Neuronal stem cell (in vitro differentiated cells): ENCODE measurements around the gene PRUNE2.

Source experiments
- DNase-seq: peaks from one replicate; pipeline ENCODE4 v3.0.0-alpha.2; 2013; ENCODE audit warnings: low spot score
- H2AFZ ChIP-seq: one replicate; pipeline ENCODE4 v1.6.1; 2013; ENCODE audit warnings: mild to moderate bottlenecking, low read length, inconsistent platforms
- H2AK5ac ChIP-seq: 2 replicates; pipeline ENCODE4 v1.6.1; 2013; ENCODE audit warnings: low read depth, mild to moderate bottlenecking, inconsistent platforms, low read length, moderate library complexity, mixed read lengths
- H2BK120ac ChIP-seq: 2 replicates; pipeline ENCODE4 v1.6.1; 2013; ENCODE audit warnings: low read depth, mild to moderate bottlenecking, inconsistent platforms, low read length, moderate library complexity, mixed read lengths
- H2BK12ac ChIP-seq: one replicate; pipeline ENCODE4 v1.6.1; 2013; ENCODE audit warnings: low read length, inconsistent platforms
- H2BK15ac ChIP-seq: 2 replicates; pipeline ENCODE4 v1.6.1; 2013; ENCODE audit warnings: mild to moderate bottlenecking, low read length, inconsistent platforms, mixed read lengths
- H2BK5ac ChIP-seq: one replicate; pipeline ENCODE4 v1.6.1; 2013; ENCODE audit warnings: inconsistent platforms, mild to moderate bottlenecking, low read length, moderate library complexity
- H3K14ac ChIP-seq: one replicate; pipeline ENCODE4 v1.6.1; 2013; ENCODE audit warnings: low read length, inconsistent platforms
- H3K18ac ChIP-seq: 2 replicates; pipeline ENCODE4 v1.6.1; 2013; ENCODE audit warnings: low read length, inconsistent platforms
- H3K23ac ChIP-seq: 2 replicates; pipeline ENCODE4 v1.6.1; 2013; ENCODE audit warnings: low read depth, mild to moderate bottlenecking, mixed read lengths, low read length, inconsistent platforms; ENCODE audit not compliant: poor library complexity
- H3K27ac ChIP-seq: replicated peaks from 3 replicates; pipeline ENCODE4 v1.5.1; 2013; ENCODE audit warnings: low read length, inconsistent platforms
- H3K27me3 ChIP-seq, 3 experiments: 2 replicates each; pipeline ENCODE4 v1.6.1; 2013; ENCODE audit warnings: low read length in 3 of 3, mild to moderate bottlenecking in 2 of 3, inconsistent platforms in 1 of 3, low read depth in 1 of 3, mixed read lengths in 1 of 3, moderate library complexity in 1 of 3; ENCODE audit not compliant: control insufficient read depth in 3 of 3, insufficient read depth in 3 of 3
- H3K36me3 ChIP-seq, 2 donors: replicated peaks in 1 of 2; 2 replicates each; pipeline ENCODE4 v1.6.1; 2013; ENCODE audit warnings: low read length in 2 of 2; ENCODE audit not compliant: control insufficient read depth in 2 of 2, insufficient read depth in 2 of 2
- H3K4ac ChIP-seq: 2 replicates; pipeline ENCODE4 v1.6.1; 2013; ENCODE audit warnings: inconsistent platforms, mild to moderate bottlenecking, low read length, moderate library complexity
- H3K4me1 ChIP-seq, 2 donors: 1 replicate in 1 of 2; 2 replicates in 1 of 2; pipeline ENCODE4 v1.6.1; 2013; ENCODE audit warnings: low read length in 2 of 2, low read depth in 1 of 2; ENCODE audit not compliant: control insufficient read depth in 2 of 2, insufficient read depth in 1 of 2
- H3K4me2 ChIP-seq: one replicate; pipeline ENCODE4 v1.6.1; 2013; ENCODE audit warnings: mild to moderate bottlenecking, low read length, inconsistent platforms; ENCODE audit not compliant: insufficient read depth, poor library complexity, severe bottlenecking
- H3K4me3 ChIP-seq, 2 donors: 2 replicates each; pipeline ENCODE4 v1.5.1; 2013; ENCODE audit warnings: low read length in 2 of 2, mild to moderate bottlenecking in 2 of 2, inconsistent platforms in 1 of 2, moderate library complexity in 1 of 2
- H3K79me1 ChIP-seq: one replicate; pipeline ENCODE4 v1.6.1; 2013; ENCODE audit warnings: low read depth, mild to moderate bottlenecking, inconsistent platforms, low read length, moderate library complexity
- H3K9ac ChIP-seq: one replicate; pipeline ENCODE4 v1.6.1; 2013; ENCODE audit warnings: mild to moderate bottlenecking, low read depth, low read length, inconsistent platforms; ENCODE audit not compliant: poor library complexity
- H3K9me3 ChIP-seq, 2 donors: replicated peaks in 1 of 2; 2 replicates each; pipeline versions ENCODE3 to v1.6.1; 2013; ENCODE audit warnings: low read length in 2 of 2, mild to moderate bottlenecking in 2 of 2, inconsistent platforms in 1 of 2, low read depth in 1 of 2, mixed read lengths in 1 of 2, moderate library complexity in 1 of 2; ENCODE audit not compliant: control insufficient read depth in 2 of 2, insufficient read depth in 1 of 2
- H4K8ac ChIP-seq: one replicate; pipeline ENCODE4 v1.6.1; 2013; ENCODE audit warnings: low read depth, mild to moderate bottlenecking, inconsistent platforms, low read length, moderate library complexity
- H4K91ac ChIP-seq: one replicate; pipeline ENCODE4 v1.6.1; 2013; ENCODE audit warnings: low read length, low read depth, mild to moderate bottlenecking, inconsistent platforms; ENCODE audit not compliant: poor library complexity
- WGBS, 2 donors: extraction: QIAGEN DNeasy Blood & Tissue Kit; methylation state at CpG; one replicate each; pipeline ENCODE4 v1.1.7; 2013; ENCODE audit warnings: missing lambda C conversion rate in 2 of 2, mixed read lengths in 1 of 2; ENCODE audit not compliant: insufficient read length in 2 of 2, insufficient replicate concordance in 1 of 2; ENCODE audit errors: extremely low coverage in 2 of 2; 5-methylcytosine and 5-hydroxymethylcytosine counted together

The PRUNE2 gene

DNA sequence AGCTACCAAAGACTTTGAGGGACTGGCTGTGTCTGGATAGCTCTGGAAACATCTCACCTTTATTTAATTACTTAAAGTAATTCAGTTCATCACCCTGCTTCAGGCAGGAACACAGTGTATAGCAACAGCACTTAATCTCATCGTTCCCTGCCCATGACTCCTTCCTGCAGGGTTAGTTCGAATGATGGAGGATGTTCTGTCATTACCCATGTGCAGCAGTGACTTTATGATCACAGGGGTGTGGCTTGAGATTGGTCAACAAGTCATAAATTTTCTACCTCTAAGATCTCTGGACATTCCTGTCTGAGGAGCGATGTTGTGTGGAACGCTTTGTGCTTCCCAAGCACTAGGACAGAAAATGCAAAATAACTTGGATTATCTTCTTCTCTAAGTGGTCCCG, 37.1 kb upstream of the PRUNE2 start:
- H3K9me3 ChIP-seq, result no peaks in the 10 kb centered on the region
- WGBS, 2 donors, result no CpG with 5 or more reads among the region's 5 CpGs
- H2BK15ac ChIP-seq, result no peak overlapping the region
- no peak overlapping the region for H3K23ac ChIP-seq
- no peak overlapping the region for H4K8ac ChIP-seq
- H3K9ac ChIP-seq, result no peak overlapping the region
- no peak overlapping the region for H2BK5ac ChIP-seq
- H4K91ac ChIP-seq, result no peak overlapping the region
- no peak overlapping the region for H3K4me2 ChIP-seq
- no peak overlapping the region for H3K14ac ChIP-seq
- no peak overlapping the region for H3K27ac ChIP-seq
- H3K4me3 ChIP-seq, result no peak overlapping the region
- no peak overlapping the region for H2BK120ac ChIP-seq
- H3K18ac ChIP-seq, result no peak overlapping the region
- H3K27me3 ChIP-seq, result peaks cover 0 to 3% (median 0%) of the 10 kb centered on the region in 3 experiments
- no peak for DNase-seq
- no peaks in the 10 kb centered on the region for H3K4me1 ChIP-seq
- no peaks in the 10 kb centered on the region for H3K79me1 ChIP-seq
- H2BK12ac ChIP-seq, result no peak overlapping the region
- H3K4ac ChIP-seq, result no peak overlapping the region
- no peak overlapping the region for H2AFZ ChIP-seq
- H2AK5ac ChIP-seq, result no peak overlapping the region
- no peaks in the 10 kb centered on the region for H3K36me3 ChIP-seq

DNA sequence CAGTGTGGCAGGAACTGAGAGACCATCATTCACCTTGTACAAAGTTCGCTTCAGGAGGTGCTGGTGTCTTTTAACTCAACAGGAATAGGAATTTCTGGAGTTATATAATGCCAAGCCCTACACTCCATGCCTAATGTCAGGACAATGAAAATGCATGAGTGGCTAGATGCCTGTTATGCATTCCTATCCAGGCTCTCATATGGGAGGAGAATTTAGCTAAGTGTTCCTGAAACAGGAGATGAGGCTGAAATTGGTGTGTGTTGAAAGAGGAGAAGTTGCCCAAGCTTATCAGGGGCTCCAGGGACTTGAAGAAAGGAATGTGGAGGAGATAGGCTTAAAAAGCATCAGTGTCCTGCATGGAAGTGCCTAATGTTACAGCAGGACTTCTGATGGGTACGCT, 26.8 kb upstream of the PRUNE2 start:
- Histone ChIP-seq H3K4me1 (no peaks in the 10 kb centered on the region), H2BK15ac (no peak overlapping the region), H3K4ac (no peak overlapping the region), H3K36me3 (no peaks in the 10 kb centered on the region), H3K18ac (no peak overlapping the region), H3K79me1 (no peaks in the 10 kb centered on the region), H3K9ac (no peak overlapping the region), H4K8ac (no peak overlapping the region), H3K14ac (no peak overlapping the region), H4K91ac (no peak overlapping the region), H3K9me3 (peaks cover 0 to 2% of the 10 kb centered on the region in 2 donors), H3K23ac (no peak overlapping the region), H2BK5ac (no peak overlapping the region), H3K27ac (no peak overlapping the region), H2BK12ac (no peak overlapping the region), H3K4me2 (no peak overlapping the region), H2AFZ (no peak overlapping the region), H2BK120ac (no peak overlapping the region), H3K4me3 (no peak overlapping the region), H2AK5ac (no peak overlapping the region), H3K27me3 (no peaks in the 10 kb centered on the region)
- no CpG with 5 or more reads among the region's 2 CpGs for WGBS, 2 donors
- no peak for DNase-seq

DNA sequence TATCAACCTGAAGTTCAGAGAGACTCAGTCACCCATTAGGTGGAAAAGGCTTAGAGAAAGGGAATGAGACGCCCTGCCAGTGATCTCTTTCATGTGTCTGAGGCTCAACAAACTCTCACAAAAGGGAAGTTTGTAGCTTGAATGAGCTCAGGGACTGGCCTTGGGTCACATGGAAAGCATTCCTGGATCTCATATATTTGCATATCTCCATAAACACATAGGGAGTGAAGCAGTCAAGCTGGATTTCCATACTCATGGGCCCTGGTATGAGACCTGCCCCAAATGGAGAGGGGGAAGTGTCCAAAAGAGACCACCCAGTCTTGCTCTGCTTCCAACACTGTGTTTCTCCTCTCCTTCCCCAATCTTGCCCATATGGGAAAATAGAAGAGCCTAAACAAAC, 26.4 kb upstream of the PRUNE2 start:
- no peak for DNase-seq
- H3K9me3 ChIP-seq, result no peaks in the 10 kb centered on the region
- no peak overlapping the region for H3K23ac ChIP-seq
- H3K14ac ChIP-seq, result no peak overlapping the region
- H3K4me2 ChIP-seq, result no peak overlapping the region
- no peak overlapping the region for H3K9ac ChIP-seq
- H2AFZ ChIP-seq, result no peak overlapping the region
- no peak overlapping the region for H3K4ac ChIP-seq
- H3K18ac ChIP-seq, result no peak overlapping the region
- H3K27me3 ChIP-seq, result no peaks in the 10 kb centered on the region
- H2BK15ac ChIP-seq, result no peak overlapping the region
- H2BK5ac ChIP-seq, result no peak overlapping the region
- no peak overlapping the region for H2BK12ac ChIP-seq
- H3K79me1 ChIP-seq, result no peaks in the 10 kb centered on the region
- no peak overlapping the region for H4K91ac ChIP-seq
- H3K36me3 ChIP-seq, result no peaks in the 10 kb centered on the region
- no peak overlapping the region for H3K27ac ChIP-seq
- no peak overlapping the region for H3K4me3 ChIP-seq
- no peak overlapping the region for H2AK5ac ChIP-seq
- no peak overlapping the region for H4K8ac ChIP-seq
- H3K4me1 ChIP-seq, result no peaks in the 10 kb centered on the region
- no peak overlapping the region for H2BK120ac ChIP-seq
- WGBS, 2 donors, result no CpG with 5 or more reads among the region's 1 CpG

DNA sequence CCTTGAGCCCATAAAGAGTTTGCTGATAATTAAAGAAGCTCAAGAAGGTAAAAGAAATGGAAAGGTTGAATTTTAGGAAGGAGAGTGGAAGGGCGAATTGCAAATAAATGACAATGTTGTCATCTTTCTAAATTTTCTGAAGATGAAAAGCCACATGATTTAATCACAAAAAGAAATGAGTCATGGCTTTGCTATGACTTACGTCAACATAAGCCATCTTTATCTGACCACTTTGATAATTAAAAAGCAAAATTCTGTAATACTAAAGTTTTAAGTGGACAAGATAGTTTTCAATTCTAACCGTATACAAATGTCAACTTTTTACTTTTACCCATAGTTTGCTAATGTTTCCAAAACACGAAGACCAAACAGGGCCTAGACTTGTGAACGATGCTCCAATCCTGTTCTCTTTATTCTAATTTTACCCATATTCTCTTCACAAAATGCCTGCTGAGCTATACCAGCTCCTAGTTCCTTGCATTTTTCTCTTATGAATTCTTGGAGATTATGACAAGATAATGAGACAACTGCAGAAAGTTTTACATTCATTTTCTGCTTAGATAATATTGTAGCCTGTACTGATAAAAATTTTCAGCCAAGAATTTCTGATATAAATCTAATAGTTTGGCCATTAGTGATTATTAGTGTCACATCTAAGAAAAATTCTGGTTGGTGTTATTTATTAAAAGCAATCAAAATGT, 21.8 kb upstream of the PRUNE2 start:
- Histone ChIP-seq H3K18ac (no peak overlapping the region), H3K4ac (no peak overlapping the region), H2BK5ac (no peak overlapping the region), H3K4me3 (no peak overlapping the region), H3K27ac (no peak overlapping the region), H3K4me2 (no peak overlapping the region), H2BK120ac (no peak overlapping the region), H3K14ac (no peak overlapping the region), H2BK12ac (no peak overlapping the region), H3K4me1 (no peaks in the 10 kb centered on the region), H2AK5ac (no peak overlapping the region), H2AFZ (no peak overlapping the region), H3K9ac (no peak overlapping the region), H4K91ac (no peak overlapping the region), H2BK15ac (no peak overlapping the region), H3K9me3 (peaks cover 0 to 4% of the 10 kb centered on the region in 2 donors), H3K23ac (no peak overlapping the region), H3K36me3 (no peaks in the 10 kb centered on the region), H3K27me3 (peaks cover 0 to 3% (median 0%) of the 10 kb centered on the region in 3 experiments), H4K8ac (no peak overlapping the region), H3K79me1 (no peaks in the 10 kb centered on the region)
- WGBS, 2 donors, result 100% methylated on average over 1 of the region's 5 CpGs; no CpG with 5 or more reads in 1 of the 2 donors
- DNase-seq, result no peak
